GM18508 (cell line): ENCODE data around the gene CASKIN1.

Experiments used
- ATAC-seq: cut with Tn5 transposase; IDR thresholded peaks from one replicate; pipeline ENCODE4 v1.9.1; 2021; ENCODE audit warnings: moderate number of reproducible peaks; ENCODE audit not compliant: insufficient read depth, unreplicated experiment

Gene CASKIN1

GRCh38 chr16:2179576-2179975 is 16.8 kb downstream of the CASKIN1 start:
- ATAC-seq, result no peak

GRCh38 chr16:2179107-2179501 is 17.3 kb downstream of the CASKIN1 start:
- no peak for ATAC-seq

DNA sequence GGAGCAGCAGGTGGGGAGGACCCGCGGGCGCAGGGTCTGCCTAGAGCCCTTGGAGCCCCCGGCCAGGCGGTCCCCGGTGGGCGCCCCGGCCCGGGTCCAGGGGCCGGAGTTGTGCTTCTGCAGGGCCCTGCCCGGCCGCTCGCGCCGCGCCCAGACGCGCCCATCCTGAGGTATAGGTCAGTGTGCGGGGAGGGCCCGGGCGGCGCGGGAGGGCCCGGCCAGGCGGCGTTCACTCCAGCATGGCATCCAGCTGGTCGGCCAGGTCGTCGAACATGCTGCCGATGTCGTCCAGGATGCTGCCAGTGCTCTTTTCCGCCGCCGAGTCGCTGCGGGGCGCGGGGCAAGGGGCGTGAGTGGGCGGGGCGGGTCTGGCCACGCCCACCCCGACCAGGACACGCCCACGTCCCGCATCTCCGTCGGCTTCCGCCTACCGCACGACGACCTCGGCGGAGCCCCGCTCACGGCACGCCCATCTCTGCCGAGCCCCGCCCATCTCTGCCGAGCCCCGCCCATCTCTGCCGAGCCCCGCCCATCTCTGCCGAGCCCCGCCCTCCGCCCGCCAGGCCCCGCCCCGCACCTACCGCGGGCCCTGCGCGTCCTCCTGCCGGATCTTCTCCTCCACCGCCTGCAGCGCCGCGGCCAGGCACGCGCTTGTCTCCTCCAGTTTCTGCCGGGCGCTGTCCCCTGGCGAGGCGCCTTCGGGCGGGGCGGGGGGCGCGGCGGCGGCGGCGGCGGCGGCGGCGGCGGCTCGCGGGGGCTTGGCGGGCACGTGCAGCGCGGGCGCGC is 17.9 kb downstream of the CASKIN1 start:
- no peak for ATAC-seq

GRCh38 chr16:2177561-2177960 is 18.8 kb downstream of the CASKIN1 start:
- no peak for ATAC-seq

DNA sequence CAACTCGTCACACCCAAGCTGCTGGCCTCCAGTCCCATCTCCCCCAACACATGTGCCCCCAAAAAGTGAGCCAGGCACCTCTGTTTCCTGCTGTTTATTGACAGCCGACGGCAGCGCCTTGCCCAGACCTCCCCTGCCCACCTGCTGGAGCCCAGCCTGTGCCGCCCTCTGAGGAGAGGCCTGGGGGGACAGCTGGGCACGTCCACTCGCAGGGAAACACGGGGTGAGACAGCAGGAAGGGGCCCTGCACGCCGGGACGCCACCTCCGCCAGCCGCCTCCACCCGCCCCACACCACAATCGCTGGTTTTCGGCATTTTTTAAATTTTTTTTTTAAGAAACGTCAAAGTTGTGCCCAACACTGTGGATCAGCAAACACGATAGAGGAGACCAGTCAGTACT is 19.3 kb downstream of the CASKIN1 start:
- no peak for ATAC-seq

GRCh38 chr16:2176047-2176446 is 20.4 kb downstream of the CASKIN1 start:
- no peak for ATAC-seq

GRCh38 chr16:2175454-2175853 is 21.0 kb downstream of the CASKIN1 start:
- ATAC-seq, result no peak

GRCh38 chr16:2174396-2175131 is 21.8 kb downstream of the CASKIN1 start:
- no peak for ATAC-seq

- ATAC-seq, result no peak
Measured at GRCh38 chr16:2173916-2174315, 22.5 kb downstream of the CASKIN1 start.

GRCh38 chr16:2173366-2173765 is 23.0 kb downstream of the CASKIN1 start:
- ATAC-seq, result no peak

GRCh38 chr16:2172688-2173335 is 23.6 kb downstream of the CASKIN1 start:
- no peak for ATAC-seq

- ATAC-seq, result no peak
Measured at GRCh38 chr16:2171601-2172178, 24.7 kb downstream of the CASKIN1 start.

DNA sequence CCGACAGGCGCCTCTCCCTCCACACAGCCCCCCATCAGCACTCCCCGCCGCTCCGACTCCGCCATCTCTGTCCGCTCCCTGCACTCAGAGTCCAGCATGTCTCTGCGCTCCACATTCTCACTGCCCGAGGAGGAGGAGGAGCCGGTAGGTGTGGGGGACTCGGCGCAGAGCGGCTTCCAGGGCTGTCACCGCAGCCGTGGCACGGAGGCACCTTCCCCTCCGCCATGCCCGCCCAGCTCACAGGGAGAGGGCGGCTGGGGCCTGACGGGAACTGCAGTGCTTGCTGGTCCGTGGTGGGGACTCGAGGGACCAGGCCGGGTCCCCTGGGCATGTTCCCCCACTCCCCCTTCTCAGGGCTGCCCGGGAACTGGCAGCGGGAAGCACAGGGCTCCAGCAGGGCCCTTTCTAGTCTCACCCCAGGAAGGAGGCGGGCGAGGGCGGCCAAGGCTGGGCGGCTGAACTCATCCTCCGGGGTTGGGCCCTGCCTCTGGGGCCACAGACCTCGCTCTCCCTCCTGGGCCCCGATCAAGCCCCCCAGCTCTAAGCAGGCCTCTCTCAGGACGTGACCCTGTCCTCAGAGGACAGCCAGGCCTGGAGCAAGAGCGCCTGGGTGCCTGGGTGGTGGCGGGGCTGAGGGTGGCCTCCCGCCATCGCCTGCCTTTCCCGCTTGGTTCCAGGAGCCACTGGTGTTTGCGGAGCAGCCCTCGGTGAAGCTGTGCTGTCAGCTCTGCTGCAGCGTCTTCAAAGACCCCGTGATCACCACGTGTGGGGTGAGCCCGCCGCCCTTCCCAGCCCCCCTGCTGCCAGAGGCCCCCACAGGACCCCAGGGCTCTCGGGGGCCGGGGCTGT is 25.6 kb downstream of the CASKIN1 start:
- no peak for ATAC-seq

DNA sequence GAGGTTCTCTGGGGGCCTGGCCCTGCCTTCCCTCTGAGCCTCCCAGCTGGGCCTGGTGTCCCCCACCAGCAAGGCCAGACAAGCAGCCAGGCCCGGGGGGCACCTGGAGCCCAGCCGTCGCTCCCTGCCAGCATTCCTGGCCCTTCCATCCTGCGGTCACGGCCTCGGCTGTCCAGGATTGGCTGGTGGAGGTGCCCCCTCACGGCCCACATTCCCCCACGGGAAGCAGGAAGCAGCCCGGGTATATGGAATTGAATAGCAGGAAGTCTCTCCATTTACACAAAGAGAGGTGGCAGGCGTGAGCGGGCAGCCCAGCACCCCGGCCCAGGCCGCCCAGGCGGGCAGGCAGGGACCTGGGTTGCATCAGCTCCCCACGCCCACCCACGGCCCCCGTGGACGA is 26.3 kb downstream of the CASKIN1 start:
- ATAC-seq, result no peak

DNA sequence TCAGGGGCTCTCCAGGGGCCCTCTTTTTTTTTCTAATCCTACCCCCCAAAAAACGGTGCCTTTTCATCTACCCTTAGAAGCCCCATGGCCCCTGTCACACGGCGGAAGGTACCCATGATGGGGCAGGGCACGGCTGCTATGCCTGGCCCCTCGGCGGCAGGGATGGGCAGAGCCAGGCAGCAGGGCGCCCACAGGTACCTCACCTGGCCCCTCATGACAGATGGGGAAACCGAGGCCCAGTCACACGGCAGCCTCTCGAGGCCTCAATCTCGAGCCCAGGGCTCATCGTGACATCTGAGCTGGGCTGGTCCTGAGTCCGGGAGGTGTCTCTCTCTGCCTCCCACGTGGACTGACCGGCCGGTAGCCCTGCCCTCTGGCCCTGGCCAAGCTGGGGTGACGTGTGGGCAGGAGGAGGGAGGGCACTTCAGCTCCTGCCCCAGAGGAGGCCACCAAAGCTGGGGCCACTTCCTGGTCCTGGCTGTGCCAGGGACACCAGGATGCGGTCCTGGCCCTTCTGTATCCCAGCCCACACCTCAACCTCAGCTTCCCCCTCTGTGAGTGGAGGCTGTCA is 29.3 kb downstream of the CASKIN1 start:
- ATAC-seq, result no peak

- ATAC-seq, result no peak
Measured at GRCh38 chr16:2166263-2167067, 29.9 kb downstream of the CASKIN1 start.

- no peak for ATAC-seq
Measured at GRCh38 chr16:2165861-2166260, 30.5 kb downstream of the CASKIN1 start.

GRCh38 chr16:2163211-2163881 is 33.1 kb downstream of the CASKIN1 start:
- no peak for ATAC-seq
